Germinal center (tissue), 1 donor: ENCODE data around the gene UGT1A1.

Experiments
- DNase-seq: peaks from one replicate; pipeline ENCODE4 v3.0.0; 2012; ENCODE audit warnings: mixed read lengths, low spot score

Gene UGT1A1

DNA sequence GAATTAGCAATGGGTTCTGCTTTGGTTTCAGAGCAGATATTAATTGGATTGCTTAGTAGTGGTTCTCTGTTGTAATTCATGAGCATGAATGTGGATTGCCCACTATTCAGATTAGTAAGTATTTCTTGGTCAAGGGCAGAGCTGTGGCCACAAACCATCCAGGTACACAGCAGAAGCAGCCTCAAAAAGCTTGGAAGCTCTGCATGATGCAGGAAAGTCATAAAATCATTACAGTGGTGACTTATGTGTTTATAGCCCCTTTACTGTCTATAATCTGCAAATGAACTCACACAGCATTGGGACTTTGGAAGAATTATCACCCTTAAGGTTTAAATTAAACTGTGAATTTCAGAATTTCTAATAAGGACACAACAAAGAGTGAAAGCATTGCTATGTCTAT lies 1.9 kb upstream of the UGT1A1 start:
- DNase-seq: no peak

DNA sequence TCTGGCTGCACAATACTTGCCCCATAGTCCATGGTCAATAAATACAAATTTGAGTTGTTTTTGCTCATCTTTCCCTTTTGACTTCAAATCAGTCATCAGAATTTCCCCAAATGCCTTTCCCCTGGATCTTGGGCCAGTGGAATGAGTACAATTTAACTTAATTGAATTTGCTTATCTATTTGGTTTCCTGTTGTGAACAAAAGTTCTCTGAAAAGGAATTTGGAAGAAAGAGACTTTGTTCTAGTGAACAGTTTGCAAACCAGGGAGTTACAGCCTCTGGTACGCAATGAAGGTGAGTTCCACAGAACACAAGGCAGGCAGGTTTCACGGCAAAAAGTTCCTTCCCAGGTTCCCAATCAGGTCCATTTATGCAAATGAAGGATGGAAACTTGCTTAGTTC lies 1.2 kb upstream of the UGT1A1 start:
- no peak for DNase-seq

DNA sequence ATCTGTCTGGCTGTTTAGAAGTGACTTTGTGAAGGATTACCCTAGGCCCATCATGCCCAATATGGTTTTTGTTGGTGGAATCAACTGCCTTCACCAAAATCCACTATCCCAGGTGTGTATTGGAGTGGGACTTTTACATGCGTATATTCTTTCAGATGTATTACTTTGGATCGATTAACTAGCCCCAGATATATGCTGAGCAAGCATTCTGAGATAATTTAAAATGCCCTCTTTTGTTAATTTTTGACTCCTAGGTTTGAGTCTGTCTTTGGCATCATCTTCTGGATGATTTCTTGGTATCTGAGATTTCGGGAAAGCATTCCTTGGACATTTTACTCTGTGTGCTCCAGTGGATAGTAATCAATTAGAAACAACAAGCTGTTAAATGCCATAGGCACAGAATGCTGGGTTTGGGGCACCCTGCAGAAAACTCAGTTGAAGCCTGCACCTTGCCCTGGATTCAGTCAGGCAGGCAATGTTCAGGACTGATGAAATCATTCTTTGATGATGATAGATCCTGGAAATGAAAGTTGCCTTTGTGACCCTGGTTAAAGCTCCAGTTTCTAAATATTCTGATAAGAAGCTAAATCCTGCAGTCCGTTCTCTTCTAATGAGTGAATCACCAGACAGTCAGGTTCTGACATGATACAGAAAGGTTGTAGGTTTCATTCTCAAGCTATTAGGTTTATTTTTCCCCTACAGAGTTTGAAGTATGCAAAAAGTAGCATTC lies 1.1 kb downstream of the UGT1A1 start:
- no peak for DNase-seq

DNA sequence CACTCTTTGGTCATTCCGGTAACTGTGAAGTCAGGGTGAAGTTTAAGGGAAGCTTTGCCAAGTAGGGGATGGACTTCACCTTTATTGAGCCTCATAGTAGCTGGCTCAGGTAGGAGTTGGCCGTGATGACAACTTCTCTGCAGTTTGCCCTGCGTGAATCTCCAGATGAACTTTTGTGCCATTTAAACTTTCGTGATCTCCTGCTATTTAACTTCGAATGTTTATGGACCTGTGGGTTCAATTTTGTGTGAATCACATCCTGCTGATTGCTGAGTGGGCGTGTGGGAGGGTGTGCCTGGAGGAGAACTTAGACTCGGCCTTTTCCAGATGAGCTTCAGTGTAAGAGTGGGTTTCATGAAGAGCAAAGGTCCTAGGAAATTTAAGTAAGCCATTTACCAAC lies 4.2 kb downstream of the UGT1A1 start:
- DNase-seq: no peak

DNA sequence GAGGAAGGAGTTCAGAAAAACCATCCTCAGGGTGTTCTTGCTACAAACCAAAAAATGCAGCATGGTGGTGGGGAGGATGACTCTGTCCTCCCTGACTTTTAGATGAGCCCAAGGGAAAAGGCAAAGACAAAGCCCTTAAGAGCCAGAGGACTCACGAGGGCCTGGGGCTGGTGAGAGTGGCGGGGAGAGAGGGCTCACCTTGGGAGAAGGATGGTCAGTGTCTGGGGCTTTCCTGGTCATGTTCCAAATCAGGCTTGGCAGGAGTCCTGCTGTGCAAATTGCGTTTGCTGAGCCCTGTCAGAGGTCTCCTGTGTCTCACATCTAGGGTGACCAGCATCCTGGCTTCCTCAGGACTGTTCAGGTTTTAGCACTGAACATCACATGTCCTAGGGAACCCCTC lies 4.7 kb downstream of the UGT1A1 start:
- DNase-seq: no peak

DNA sequence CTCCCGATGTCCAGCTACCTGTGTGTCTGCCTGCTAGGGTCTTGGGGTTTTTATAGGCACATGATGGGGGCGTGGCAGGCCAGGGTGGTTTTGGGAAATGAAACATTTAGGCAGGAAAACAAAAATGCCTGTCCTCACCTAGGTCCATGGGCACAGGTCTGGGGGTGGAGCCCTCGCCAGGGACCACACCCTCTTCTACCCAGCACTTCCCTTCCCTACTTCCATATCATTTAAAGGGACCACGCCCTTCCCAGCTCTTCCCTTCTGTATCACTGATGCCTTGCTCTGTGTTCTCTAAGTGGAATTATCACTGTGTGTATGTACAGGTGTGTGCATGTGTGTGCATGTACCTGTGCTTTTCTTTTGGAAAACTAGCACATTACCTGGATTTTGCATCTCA lies 6.3 kb downstream of the UGT1A1 start:
- DNase-seq: no peak

DNA sequence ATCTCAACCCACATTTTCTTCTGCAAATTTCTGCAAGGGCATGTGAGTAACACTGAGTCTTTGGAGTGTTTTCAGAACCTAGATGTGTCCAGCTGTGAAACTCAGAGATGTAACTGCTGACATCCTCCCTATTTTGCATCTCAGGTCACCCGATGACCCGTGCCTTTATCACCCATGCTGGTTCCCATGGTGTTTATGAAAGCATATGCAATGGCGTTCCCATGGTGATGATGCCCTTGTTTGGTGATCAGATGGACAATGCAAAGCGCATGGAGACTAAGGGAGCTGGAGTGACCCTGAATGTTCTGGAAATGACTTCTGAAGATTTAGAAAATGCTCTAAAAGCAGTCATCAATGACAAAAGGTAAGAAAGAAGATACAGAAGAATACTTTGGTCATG lies 8.0 kb downstream of the UGT1A1 start:
- DNase-seq: no peak

DNA sequence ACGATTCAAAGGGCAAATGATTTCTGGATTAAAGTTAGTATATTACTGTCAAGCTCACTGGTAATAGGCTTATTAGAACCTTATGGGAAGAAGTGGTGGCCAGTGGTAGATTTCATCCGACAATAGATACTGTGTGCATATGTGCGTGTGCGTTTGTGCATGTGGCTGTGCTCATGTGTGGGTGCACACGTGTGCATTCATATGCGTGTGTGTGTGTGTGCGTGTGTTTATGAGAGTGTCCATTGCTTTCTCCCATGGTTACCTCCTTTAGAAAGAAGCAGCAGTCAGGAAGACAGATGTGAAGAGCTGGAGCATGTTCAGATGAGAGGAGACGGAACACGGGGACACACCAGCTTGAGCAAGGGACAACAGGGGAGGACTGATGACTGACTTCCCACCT lies 9.2 kb downstream of the UGT1A1 start:
- no peak for DNase-seq

DNA sequence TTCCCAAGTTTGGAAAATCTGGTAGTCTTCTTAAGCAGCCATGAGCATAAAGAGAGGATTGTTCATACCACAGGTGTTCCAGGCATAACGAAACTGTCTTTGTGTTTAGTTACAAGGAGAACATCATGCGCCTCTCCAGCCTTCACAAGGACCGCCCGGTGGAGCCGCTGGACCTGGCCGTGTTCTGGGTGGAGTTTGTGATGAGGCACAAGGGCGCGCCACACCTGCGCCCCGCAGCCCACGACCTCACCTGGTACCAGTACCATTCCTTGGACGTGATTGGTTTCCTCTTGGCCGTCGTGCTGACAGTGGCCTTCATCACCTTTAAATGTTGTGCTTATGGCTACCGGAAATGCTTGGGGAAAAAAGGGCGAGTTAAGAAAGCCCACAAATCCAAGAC lies 12.1 kb downstream of the UGT1A1 start:
- DNase-seq: no peak

DNA sequence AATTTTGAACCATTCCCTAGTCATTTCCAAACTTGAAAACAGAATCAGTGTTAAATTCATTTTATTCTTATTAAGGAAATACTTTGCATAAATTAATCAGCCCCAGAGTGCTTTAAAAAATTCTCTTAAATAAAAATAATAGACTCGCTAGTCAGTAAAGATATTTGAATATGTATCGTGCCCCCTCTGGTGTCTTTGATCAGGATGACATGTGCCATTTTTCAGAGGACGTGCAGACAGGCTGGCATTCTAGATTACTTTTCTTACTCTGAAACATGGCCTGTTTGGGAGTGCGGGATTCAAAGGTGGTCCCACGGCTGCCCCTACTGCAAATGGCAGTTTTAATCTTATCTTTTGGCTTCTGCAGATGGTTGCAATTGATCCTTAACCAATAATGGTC lies 12.5 kb downstream of the UGT1A1 start:
- DNase-seq: no peak

DNA sequence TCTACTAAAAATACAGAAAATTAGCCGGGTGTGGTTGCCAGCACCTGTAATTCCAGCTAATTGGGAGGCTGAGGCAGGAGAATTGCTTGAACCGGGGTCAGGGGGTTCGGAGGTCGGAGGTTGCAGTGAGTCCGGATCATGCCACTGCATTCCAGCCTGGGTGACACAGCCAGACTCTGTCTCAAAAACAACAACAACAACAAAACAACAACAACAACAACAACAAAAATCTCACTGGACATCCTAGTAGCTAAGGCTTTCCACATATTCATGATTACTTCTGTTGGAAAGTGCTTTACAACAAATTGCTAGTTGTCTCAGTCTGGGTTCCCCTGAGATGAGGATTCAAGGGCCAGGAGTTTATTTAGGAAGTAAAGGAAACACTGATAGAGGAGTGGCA lies 13.8 kb downstream of the UGT1A1 start:
- no peak for DNase-seq

DNA sequence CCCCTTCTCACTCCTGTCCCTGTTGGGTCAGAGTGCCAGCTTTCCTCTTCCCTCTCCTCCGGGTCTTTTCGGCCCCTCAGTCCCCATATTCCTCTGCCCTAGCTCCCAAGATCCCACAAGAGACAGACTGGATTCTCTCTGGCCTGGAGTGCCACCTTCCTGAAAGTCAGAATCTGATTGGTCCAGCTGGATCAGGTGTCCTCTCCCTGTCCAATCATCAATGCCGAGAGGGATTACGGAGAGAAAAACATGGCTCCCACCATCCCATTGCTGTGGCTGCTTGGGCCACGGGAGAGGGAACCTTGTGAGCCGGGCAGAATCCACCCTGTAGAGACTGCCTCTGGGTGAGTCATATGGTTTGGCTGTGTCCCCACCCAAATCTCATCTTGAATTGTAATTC lies 15.3 kb downstream of the UGT1A1 start:
- DNase-seq: no peak

DNA sequence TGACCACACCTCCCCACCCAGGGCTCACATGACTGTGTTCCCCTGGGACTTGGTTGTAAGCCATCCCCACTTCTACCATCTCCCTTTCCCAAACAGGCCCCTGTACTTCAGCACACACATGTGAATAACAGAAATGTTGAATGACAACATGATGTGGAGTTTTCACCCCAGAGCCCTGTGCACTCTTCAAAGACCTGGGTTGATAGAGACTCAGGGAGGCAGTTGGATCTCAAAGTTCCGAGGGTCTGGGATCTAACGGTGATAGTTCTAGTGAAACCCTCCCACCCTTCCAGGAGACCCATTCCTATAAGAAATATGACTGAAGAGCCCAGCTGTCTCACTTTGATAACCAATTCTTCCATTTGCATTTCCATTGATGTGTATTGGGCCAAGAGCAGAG lies 18.0 kb downstream of the UGT1A1 start, which contains the start of gene MROH2A:
Gene MROH2A, plus strand, starts transcription at position 301 of the 400 bp plus-strand sequence. CDS start 1,029 bp downstream, outside the sequence.
- DNase-seq: no peak

DNA sequence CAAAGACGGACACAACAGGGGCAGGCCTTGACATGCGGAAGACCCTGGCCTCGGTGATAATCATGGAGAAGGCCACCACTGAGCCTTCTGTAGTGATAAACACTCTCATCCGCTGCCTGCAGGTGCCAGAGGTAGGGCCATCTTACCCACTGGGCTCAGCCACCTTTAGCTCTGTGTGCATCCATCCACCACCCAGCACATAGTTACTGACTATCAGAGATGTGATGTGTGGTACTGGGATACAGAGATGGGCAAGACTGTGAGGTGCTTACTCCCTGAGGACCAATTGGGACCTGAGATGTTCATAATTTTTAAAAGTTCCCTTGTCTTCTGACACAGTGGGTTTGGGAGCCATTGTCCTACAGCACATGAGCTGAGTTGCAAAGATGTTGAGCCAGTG lies 19.7 kb downstream of the UGT1A1 start:
- no peak for DNase-seq

DNA sequence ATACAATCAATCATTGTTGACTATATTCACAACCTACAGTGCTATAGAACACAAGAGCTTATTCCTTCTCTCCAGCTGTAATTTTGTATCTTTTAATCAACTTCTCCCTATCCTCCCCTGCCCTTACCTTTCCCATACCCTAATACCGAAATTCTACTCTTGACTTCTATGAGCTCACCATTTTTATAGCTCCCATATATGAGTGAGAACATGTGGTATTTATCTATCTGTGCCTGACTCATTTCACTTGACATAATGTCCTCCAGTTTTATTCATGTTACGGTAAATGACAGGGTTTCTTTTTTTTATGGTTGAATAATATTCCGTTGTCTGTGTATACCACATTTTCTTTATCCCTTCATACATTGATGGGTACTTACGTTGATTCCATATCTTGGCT lies 20.7 kb downstream of the UGT1A1 start:
- DNase-seq: no peak

DNA sequence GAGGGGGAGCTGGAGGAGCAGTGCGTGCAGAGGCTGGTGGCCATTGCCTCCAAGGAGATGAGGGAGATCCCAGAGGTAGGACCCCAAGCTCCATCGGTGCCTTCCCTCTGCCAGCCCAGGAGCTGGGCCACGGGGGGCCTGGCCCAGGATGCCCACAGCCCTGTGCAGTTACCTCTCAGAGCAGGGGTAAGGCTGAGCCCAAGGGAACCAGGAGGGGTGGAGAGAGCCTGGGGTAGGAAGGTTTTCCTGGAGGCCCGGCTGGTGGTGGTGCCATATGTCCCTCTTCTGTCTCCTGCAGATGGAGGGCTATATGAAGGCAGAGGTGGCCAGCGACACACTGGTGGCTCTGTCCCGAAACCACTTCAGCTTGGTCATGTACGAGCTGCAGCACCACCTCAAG lies 29.5 kb downstream of the UGT1A1 start:
- DNase-seq: no peak

DNA sequence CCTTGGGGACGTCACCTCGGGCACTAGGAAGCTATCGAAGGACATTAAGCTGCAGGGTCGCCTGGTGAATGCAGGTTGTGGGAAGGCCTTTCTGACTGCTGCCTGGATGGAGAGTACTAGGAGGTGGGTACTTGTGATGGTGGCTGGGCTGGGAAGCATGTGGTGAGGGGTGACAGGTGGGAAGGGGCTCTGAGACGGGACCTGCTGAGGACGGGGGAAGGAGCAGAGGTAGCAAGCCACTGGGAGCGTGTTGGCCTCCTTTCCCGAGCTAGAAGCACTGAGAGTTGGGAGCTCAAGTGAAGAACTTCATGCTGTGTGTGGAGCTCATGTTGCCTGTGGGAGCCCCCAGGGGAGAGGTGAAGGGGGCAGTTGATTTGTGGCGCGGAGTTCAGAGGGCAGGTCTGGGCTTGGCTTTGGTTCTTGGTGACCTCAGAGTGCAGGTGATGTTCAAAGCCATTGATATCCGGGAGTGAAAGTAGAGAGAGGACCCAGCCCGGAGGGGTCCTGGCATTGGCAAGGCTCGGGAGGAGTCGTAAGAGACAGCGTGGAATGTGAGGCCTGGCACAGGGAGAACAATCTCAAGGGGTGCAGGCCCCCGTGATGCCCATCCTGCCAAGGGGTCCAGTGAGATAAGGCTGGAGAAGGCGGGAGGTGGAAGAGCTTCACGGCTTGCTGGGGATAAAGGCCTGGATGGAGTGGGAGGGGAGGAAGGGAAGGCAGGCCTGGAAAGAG lies 31.2 kb downstream of the UGT1A1 start:
- DNase-seq: no peak

DNA sequence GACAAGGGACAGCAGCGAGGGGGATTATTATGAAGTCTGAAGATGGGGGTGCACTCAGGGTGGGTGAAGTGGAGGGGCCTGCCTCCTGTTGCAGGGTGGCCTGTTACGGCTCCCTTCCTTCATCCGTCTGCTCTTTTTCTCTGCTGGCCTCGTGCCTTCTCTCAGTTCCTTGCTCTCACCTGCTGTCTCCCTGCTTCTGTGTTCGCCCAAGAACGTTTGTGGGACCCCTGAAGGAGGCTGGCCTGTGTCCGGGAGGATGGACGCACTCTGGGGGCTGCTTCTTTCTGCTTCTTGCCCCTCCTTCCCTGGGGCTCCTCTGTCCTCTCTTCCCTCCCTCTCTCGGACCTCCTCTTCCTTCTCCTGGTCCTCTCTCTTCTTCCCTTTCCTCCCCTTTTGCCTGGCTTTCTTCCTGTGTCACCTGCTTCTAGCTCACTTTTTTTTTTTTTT lies 31.8 kb downstream of the UGT1A1 start:
- DNase-seq: no peak

DNA sequence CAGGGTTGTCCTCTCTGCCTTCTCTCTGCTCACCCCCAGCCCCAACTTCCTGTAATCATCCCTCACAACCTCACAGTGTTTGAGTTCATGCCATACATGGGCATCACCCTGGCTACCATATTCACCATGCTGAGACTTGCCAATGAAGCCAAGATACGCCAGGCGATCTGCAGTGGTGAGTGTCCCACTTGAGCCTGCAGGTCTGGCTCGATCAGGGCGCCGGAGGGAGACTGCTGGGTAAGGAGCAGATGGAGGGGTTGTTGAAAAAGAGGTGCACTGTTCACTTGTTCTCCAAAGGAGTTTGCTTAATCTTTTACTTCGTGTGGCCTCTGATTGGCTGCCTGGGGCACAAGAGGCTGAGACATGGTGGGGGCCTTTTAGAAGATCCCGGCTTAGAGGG lies 32.6 kb downstream of the UGT1A1 start:
- no peak for DNase-seq

DNA sequence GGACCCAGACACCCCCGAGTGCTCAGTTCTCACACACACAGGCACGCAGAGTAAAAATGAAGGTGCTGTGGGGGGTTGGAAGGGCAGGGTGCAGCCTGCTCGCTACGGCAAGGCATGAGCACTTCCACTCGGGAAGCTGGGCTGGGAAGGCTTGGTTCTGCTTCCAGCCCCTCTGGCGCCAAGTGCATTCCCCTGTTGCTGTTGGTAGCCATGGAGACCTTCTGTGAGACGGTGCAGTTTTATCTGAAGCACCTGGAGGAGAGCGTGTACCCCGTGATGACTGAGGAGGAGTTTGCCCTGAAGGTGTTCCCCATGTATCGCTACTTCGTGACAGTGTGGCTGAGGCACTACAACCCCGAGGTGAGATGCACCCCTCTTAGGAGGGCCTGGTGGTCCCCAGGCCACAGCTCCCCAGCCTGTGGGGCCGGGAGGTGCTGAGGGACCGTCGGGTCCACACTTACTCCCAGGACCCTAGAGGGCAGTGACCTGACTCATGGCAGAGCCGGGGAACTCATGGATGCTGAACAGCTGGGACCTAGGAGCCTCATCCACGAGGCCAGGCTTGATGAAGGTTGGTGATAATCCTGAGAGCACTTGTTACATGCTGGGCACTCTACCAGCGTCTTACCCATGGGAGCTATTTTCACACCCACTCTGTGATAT lies 33.5 kb downstream of the UGT1A1 start:
- DNase-seq: no peak

DNA sequence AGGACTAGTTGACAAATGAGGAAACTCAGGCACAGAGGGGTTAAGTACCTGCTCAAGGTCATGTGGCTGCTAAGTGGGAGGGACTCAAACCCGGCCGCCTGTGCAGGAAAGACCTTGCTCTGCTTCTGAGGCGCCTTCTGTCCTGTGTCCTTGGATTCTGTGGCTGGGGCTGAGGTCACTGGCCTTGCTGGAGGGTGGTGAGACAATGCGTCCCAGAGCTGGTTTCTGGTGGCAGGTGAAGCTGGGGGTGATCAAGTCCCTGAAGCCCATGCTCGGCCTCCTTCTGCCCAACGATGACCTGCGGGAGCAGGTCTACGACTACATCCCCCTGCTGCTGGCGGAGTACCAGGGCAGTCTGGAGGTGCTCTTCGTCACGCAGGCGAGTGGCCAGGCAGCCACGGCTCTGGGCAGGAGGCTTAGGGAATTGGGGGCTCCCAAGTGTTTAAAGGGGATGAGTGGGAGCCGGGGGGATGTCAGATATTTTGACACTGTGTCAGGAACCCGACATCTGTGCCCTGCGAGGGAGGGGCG lies 34.1 kb downstream of the UGT1A1 start:
- DNase-seq: no peak

DNA sequence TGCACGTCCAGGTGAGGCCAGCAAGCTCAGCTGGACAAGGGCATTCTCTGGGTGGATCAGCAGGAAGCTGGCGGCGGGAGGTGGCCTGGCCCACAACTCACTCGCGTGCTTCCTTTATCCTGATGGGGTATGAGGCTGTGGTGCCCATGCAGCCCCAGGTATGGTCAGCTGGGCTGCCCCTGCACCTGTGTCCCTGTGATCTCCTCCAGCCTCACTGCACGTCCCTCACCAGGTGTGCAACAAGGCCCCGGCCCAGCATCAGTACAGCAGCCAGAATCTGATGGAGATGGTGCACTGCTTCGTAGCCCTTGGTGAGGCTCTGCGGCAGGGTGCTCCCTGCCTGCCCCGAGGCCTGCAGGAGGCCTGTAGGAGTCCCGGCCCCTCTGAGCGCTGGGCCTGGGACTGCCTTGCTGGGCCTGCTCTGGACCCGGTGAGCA lies 35.7 kb downstream of the UGT1A1 start:
- DNase-seq: no peak

DNA sequence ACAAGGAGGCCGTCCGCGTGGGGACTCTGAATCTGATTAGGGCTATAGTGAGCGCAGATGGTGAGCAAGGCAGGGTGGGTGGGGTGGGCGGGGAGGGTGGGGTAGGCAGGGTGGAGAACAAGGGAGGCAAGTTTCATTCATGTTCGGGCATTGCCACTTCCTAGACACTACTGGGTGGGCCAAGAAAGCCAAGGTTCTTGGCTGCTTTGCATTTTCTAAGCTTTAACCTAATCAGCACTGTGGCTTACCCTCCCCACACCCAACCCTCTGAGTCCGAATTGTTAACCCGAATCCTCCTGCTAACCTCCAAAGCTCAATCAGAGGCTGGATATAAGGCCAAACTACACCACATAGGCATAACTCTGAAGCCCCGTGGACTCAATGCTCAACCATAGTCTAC lies 36.2 kb downstream of the UGT1A1 start:
- DNase-seq: no peak
